NCI-H2107 treated with DMSO at 0.1 percent for 48 hours (cell line): ENCODE measurements around the gene TLR1.
A peak's percentile ranks its signal among the peaks of the same experiment; 100 is the strongest.
"Not testable (repeated sequence)": the region's sequence is repeated elsewhere in the genome, so short reads cannot be mapped to it uniquely, and the experiment has no call there.

ENCODE experiments used
- DNase-seq: peaks from one replicate; lab custom pipeline; 2025; ENCODE audit not compliant: unreplicated experiment; lab: John Stamatoyannopoulos, UW

TLR1 gene

GRCh38 chr4:38804654-38805295 lies at the start of gene TLR1:
Gene TLR1 (minus strand): TSS chr4:38804791. CDS start chr4:38798831, 5,960 bp downstream.
- DNase-seq: no peak

GRCh38 chr4:38846015-38846414 lies 41.4 kb upstream of the TLR1 start:
- no peak for DNase-seq

GRCh38 chr4:38842994-38843393 lies 38.4 kb upstream of the TLR1 start:
- DNase-seq: peak; percentile 86

- no peak for DNase-seq
These were observed 33.3 kb upstream of the TLR1 start for GRCh38 chr4:38837849-38838248.

GRCh38 chr4:38837334-38837733 lies 32.7 kb upstream of the TLR1 start:
- DNase-seq: no peak

GRCh38 chr4:38834570-38834969 lies 30.0 kb upstream of the TLR1 start:
- no peak for DNase-seq

GRCh38 chr4:38832624-38833528 lies 28.3 kb upstream of the TLR1 start:
- no peak for DNase-seq

GRCh38 chr4:38832206-38832605 lies 27.6 kb upstream of the TLR1 start:
- DNase-seq: no peak

- no peak for DNase-seq
These were observed 27.1 kb upstream of the TLR1 start for GRCh38 chr4:38831653-38832052.

- no peak for DNase-seq
These were observed 24.6 kb upstream of the TLR1 start for GRCh38 chr4:38829237-38829636.

- DNase-seq: no peak
These were observed 19.2 kb upstream of the TLR1 start for GRCh38 chr4:38823766-38824165.

- DNase-seq: no peak
These were observed 18.2 kb upstream of the TLR1 start for GRCh38 chr4:38822748-38823303.

- DNase-seq: no peak
These were observed 17.1 kb upstream of the TLR1 start for GRCh38 chr4:38821739-38822138.

GRCh38 chr4:38820329-38821061 lies 15.9 kb upstream of the TLR1 start:
- DNase-seq: no peak

- DNase-seq: no peak
These were observed 15.0 kb upstream of the TLR1 start for GRCh38 chr4:38819569-38819968.

GRCh38 chr4:38818441-38818976 lies 13.9 kb upstream of the TLR1 start:
- no peak for DNase-seq

GRCh38 chr4:38815885-38816782 lies 11.5 kb upstream of the TLR1 start:
- DNase-seq: no peak

GRCh38 chr4:38814386-38814785 lies 9.8 kb upstream of the TLR1 start:
- DNase-seq: no peak

- no peak for DNase-seq
These were observed 6.7 kb upstream of the TLR1 start for GRCh38 chr4:38811297-38811696.

GRCh38 chr4:38807462-38807861 lies 2.9 kb upstream of the TLR1 start:
- not testable (repeated sequence) for DNase-seq
